Astrocyte of the cerebellum (primary cell): ENCODE results near the gene SKIC8.

Experiments
- DNase-seq: peaks from one replicate; pipeline ENCODE4 v3.0.0-alpha.2; 2011; ENCODE audit warnings: low read depth
- H3K4me3 ChIP-seq: 2 replicates; pipeline ENCODE4 v1.5.1; 2011; ENCODE audit warnings: mild to moderate bottlenecking, low read depth, low read length, moderate library complexity
- in situ Hi-C: cut with HindIII; loops from 2 replicates; pipeline ENCODE4 v1.10.0; 2017; ENCODE audit warnings: low sequenced_read_pairs
- TF ChIP-seq, protein P1 (sequence below): IDR thresholded peaks from 2 replicates; pipeline ENCODE4 v1.5.1; 2012; ENCODE audit warnings: low read length, low read depth, moderate library complexity, mild to moderate bottlenecking; ENCODE audit errors: missing control alignments

Gene SKIC8

DNA sequence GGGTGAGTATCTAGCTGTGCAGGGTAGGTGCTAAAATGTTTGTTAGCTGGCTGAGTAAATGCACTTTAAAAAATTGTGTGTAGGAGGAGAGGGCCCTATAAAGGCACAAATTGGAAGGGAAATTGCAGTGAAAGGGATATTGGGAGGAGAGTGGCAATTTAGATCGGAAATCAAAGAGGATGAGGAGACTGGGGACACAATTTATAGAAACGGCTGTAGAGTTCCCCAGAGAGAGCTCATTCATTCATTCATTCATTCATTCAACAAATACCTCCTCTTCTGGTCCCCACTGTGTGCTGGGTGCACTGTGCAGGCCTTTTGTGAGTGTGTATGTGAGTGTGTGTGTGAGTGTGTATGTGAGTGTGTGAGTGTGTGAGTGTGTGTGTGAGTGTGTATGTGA, 32.6 kb downstream of the SKIC8 start:
- TF ChIP-seq, protein P1, sequence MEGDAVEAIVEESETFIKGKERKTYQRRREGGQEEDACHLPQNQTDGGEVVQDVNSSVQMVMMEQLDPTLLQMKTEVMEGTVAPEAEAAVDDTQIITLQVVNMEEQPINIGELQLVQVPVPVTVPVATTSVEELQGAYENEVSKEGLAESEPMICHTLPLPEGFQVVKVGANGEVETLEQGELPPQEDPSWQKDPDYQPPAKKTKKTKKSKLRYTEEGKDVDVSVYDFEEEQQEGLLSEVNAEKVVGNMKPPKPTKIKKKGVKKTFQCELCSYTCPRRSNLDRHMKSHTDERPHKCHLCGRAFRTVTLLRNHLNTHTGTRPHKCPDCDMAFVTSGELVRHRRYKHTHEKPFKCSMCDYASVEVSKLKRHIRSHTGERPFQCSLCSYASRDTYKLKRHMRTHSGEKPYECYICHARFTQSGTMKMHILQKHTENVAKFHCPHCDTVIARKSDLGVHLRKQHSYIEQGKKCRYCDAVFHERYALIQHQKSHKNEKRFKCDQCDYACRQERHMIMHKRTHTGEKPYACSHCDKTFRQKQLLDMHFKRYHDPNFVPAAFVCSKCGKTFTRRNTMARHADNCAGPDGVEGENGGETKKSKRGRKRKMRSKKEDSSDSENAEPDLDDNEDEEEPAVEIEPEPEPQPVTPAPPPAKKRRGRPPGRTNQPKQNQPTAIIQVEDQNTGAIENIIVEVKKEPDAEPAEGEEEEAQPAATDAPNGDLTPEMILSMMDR: no peak
- no peak overlapping the region for H3K4me3 ChIP-seq
- no peak for DNase-seq
- in situ Hi-C loops: no loop called here

DNA sequence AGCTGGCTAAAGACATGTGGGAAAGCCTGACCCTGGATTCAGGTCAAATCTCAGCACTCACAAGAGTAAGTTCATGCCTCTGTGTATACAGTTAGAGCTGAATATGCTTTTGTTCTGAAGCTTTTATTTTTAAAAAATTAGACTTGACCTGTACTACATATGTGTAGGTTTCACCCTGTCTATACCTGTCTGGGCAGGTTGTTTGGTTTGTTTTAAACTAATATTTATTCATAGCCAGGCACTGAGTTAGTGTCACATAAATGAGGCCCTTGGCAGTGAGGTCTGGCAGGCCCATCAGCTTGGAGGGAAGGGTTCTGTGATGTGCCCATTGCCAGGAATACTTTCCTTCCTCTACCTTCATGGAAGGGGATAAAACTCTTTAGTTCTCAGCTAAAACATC, 33.2 kb downstream of the SKIC8 start:
- TF ChIP-seq, protein P1: no peak
- in situ Hi-C loops: no loop called here
- H3K4me3 ChIP-seq: no peak overlapping the region

DNA sequence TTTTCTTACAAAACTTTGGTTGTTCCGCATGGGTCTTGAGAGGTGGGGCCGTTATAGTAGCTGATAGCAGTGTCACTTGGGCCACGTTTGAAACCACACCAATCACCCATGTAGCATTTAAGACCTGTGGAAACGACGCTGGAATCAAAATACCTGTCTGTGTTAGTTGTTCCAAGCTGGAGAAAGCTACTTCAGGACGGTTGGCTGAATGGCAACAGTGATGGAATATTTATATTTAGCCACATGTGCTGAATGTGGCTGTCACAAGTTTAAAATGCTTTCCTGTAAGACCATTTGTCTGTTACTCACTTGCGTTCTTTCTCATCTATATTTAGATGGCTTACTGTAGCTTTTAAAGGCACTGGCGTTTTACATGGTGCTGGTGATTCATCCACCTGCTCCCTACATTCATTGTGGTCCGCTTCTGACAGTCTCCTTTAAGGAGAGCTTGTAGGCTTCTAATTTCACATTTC, 33.6 kb downstream of the SKIC8 start:
- TF ChIP-seq, protein P1: no peak
- no peak for DNase-seq
- H3K4me3 ChIP-seq: no peak overlapping the region
- in situ Hi-C loops: no loop called here

More for the DNA sequence above, 33.2 kb downstream of the SKIC8 start:
- no peak for DNase-seq

DNA sequence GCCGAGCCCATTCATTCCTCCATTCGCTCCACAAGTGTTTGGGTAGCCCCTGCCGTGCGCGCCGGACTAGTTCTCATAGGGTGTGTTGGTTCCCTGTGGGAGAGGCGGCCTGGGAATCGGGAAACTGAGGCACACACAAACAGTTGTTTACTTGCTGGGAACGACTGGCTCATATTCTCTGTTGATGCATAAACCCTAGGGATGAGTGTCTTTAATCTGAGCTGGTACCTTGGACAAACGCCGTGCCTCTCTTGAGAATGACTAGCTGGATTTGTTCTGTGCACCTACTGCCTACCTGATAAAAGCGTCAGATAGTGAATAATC, 34.3 kb downstream of the SKIC8 start:
- in situ Hi-C loops: no loop called here
- DNase-seq: no peak
- peak overlapping the region; percentile 42 for H3K4me3 ChIP-seq
- TF ChIP-seq, protein P1: no peak

DNA sequence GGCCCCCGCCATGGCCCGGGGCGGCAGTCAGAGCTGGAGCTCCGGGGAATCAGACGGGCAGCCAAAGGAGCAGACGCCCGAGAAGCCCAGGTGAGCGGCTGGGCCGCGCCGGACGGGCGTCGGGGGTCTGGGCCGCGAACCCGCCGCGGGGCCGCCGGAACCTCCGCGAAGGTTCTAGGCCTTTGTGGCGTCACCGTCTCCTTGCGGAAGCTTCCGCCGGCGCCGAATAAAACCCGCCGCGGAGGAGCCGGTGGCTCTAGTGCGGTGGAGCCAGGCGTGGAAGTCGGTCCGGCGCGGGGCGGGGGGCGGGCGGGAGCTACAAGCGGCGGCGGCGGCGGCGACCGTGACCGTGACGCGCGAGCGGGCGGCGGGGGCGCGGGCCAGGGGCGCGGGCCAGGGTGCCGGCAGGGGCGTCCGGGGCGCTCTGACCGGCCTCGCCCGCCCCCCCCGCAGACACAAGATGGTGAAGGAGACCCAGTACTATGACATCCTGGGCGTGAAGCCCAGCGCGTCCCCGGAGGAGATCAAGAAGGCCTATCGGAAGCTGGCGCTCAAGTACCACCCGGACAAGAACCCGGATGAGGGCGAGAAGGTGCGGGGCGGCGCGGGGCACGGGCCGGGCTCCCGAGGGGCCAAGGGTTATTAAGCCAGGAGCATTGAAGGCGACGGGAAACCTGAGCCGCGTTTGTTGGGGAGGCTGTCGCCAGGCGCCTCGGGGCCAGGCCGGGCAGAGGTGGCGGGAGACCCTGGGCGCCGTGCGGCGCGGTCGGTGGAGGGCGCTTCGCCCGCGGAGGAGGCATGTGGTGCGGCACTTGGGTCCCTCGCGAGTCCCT, 34.9 kb downstream of the SKIC8 start, which contains the start of gene DNAJA4:
TSS of gene DNAJA4 (plus strand) at position 259 of the 833 bp plus-strand sequence. CDS start at position 461, 202 bp downstream.
- in situ Hi-C loops: no loop called here
- TF ChIP-seq, protein P1: no peak
- peak within 1 kb of the TSS; percentile 42 for H3K4me3 ChIP-seq
- DNase-seq: no peak

DNA sequence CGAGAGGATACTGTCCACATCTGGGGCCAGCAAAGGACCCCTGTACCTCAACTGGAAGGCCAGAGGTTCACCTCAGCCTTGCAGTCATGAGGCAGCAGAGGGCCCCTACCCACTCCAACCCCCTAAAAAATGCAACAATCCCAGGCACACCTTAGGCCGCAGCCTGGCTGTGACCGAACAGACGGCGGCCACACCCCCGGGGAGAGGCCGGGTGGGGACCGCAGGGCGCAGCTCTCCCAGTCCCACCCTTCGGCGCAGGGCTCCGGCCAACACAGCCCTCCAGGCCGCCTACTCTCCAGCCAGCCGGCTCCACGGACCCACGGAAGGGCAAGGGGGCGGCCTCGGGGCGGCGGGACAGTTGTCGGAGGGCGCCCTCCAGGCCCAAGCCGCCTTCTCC, 35.5 kb downstream of the SKIC8 start:
- DNase-seq: no peak
- H3K4me3 ChIP-seq: peak overlapping the region; percentile 42
- TF ChIP-seq, protein P1: no peak
- in situ Hi-C loops: no loop called here
